PC-9 (cell line): ENCODE measurements around the gene TFCP2L1.

Source experiments
- CTCF ChIP-seq: fragments of 200-600 bp; sonication (generic); conservative IDR thresholded peaks from 2 replicates; pipeline ENCODE4 v1.6.1; 2017; ENCODE audit warnings: mixed run types, antibody characterized with exemption, mild to moderate bottlenecking, moderate library complexity
- EZH2 ChIP-seq: fragments of 200-600 bp; sonication (generic); IDR thresholded peaks from 2 replicates; pipeline ENCODE4 v1.8.0; 2017; ENCODE audit warnings: antibody characterized with exemption, low read depth

GRCh38 chr2:121295911-121296650, 11.1 kb upstream of the TFCP2L1 start:
- TF ChIP-seq EZH2 (no peak), CTCF (no peak)
